ENCODE data around the gene SEMA5A.

The SEMA5A gene

DNA sequence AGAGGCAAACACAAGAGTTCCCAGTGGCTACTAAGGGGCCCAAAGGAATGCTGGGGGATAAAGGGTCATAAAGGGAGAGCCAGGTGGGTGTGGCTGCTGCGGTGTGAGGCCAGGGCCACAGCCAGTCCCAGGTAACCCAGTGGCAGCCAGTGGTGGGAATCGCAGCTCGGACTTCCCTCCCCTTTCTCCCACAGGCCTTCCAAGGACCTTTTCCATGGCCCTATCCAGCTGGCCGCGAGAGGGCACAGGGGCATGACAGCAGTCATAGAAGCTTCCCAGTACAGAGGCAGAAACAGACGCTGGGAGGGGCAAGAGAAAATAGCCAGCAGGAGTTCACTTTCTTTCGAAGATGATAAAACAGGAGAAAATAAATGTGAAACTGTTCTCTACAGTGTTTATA, 257.6 kb downstream of the SEMA5A start:
- TF ChIP-seq, protein P1, sequence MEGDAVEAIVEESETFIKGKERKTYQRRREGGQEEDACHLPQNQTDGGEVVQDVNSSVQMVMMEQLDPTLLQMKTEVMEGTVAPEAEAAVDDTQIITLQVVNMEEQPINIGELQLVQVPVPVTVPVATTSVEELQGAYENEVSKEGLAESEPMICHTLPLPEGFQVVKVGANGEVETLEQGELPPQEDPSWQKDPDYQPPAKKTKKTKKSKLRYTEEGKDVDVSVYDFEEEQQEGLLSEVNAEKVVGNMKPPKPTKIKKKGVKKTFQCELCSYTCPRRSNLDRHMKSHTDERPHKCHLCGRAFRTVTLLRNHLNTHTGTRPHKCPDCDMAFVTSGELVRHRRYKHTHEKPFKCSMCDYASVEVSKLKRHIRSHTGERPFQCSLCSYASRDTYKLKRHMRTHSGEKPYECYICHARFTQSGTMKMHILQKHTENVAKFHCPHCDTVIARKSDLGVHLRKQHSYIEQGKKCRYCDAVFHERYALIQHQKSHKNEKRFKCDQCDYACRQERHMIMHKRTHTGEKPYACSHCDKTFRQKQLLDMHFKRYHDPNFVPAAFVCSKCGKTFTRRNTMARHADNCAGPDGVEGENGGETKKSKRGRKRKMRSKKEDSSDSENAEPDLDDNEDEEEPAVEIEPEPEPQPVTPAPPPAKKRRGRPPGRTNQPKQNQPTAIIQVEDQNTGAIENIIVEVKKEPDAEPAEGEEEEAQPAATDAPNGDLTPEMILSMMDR (IDR thresholded peaks at IDR 0.05; ENCODE audit: low read length): no peak
- TF ChIP-seq EZH2 (optimal IDR thresholded peaks at IDR 0.05; ENCODE audit: low read depth, low read length) (no peak), EZH2phosphoT487 (IDR thresholded peaks at IDR 0.05; ENCODE audit: low read length) (no peak)
- H3K79me2 ChIP-seq (ENCODE audit: low read length): no peaks in the 10 kb centered on the region
- no peaks in the 10 kb centered on the region for H3F3A ChIP-seq (ENCODE audit: insufficient read depth, low read length)
- no peak overlapping the region for H2AFZ ChIP-seq (ENCODE audit: low read length)
- no peak overlapping the region for H3K27ac ChIP-seq (ENCODE audit: low read length)
- no peaks in the 10 kb centered on the region for H3K36me3 ChIP-seq (replicated peaks; ENCODE audit: insufficient read depth, low read length)
- H3K9me3 ChIP-seq (replicated peaks; ENCODE audit: insufficient read depth, low read length): no peaks in the 10 kb centered on the region
- no peaks in the 10 kb centered on the region for H4K20me1 ChIP-seq (ENCODE audit: insufficient read depth, low read length)
- no peak overlapping the region for H3K4me3 ChIP-seq (ENCODE audit: low read length)
- H3K4me2 ChIP-seq (ENCODE audit: low read depth, low read length): no peak overlapping the region
- H3K9ac ChIP-seq (ENCODE audit: low read length): no peak overlapping the region
- no peaks in the 10 kb centered on the region for H3K27me3 ChIP-seq (replicated peaks; ENCODE audit: insufficient read depth, low read length)
- no peak for DNase-seq
- no peaks in the 10 kb centered on the region for H3K9me2 ChIP-seq (replicated peaks; ENCODE audit: insufficient read depth, low read length)
- H3K4me1 ChIP-seq (ENCODE audit: low read length): no peaks in the 10 kb centered on the region

GRCh38 chr5:9284781-9285307, 261.0 kb downstream of the SEMA5A start:
- no peaks in the 10 kb centered on the region for H3F3A ChIP-seq (ENCODE audit: insufficient read depth, low read length)
- H3K9me2 ChIP-seq (replicated peaks; ENCODE audit: insufficient read depth, low read length): no peaks in the 10 kb centered on the region
- H3K4me2 ChIP-seq (ENCODE audit: low read depth, low read length): no peak overlapping the region
- no peak overlapping the region for H3K27ac ChIP-seq (ENCODE audit: low read length)
- H3K9me3 ChIP-seq (replicated peaks; ENCODE audit: insufficient read depth, low read length): no peaks in the 10 kb centered on the region
- H3K36me3 ChIP-seq (replicated peaks; ENCODE audit: insufficient read depth, low read length): no peaks in the 10 kb centered on the region
- H2AFZ ChIP-seq (ENCODE audit: low read length): no peak overlapping the region
- H3K9ac ChIP-seq (ENCODE audit: low read length): no peak overlapping the region
- no peak for DNase-seq
- H3K4me1 ChIP-seq (ENCODE audit: low read length): no peaks in the 10 kb centered on the region
- no peak overlapping the region for H3K4me3 ChIP-seq (ENCODE audit: low read length)
- no peaks in the 10 kb centered on the region for H4K20me1 ChIP-seq (ENCODE audit: insufficient read depth, low read length)
- H3K27me3 ChIP-seq (replicated peaks; ENCODE audit: insufficient read depth, low read length): no peaks in the 10 kb centered on the region
- TF ChIP-seq, protein P1 (IDR thresholded peaks at IDR 0.05; ENCODE audit: low read length): no peak
- TF ChIP-seq EZH2phosphoT487 (IDR thresholded peaks at IDR 0.05; ENCODE audit: low read length): no peak
- no peaks in the 10 kb centered on the region for H3K79me2 ChIP-seq (ENCODE audit: low read length)

GRCh38 chr5:9284272-9284671, 261.6 kb downstream of the SEMA5A start:
- H3K4me1 ChIP-seq (ENCODE audit: low read length): no peaks in the 10 kb centered on the region
- no peak overlapping the region for H2AFZ ChIP-seq (ENCODE audit: low read length)
- no peak overlapping the region for H3K4me3 ChIP-seq (ENCODE audit: low read length)
- H3F3A ChIP-seq (ENCODE audit: insufficient read depth, low read length): no peaks in the 10 kb centered on the region
- H3K9me3 ChIP-seq (replicated peaks; ENCODE audit: insufficient read depth, low read length): no peaks in the 10 kb centered on the region
- no peaks in the 10 kb centered on the region for H3K36me3 ChIP-seq (replicated peaks; ENCODE audit: insufficient read depth, low read length)
- no peaks in the 10 kb centered on the region for H3K27me3 ChIP-seq (replicated peaks; ENCODE audit: insufficient read depth, low read length)
- no peaks in the 10 kb centered on the region for H4K20me1 ChIP-seq (ENCODE audit: insufficient read depth, low read length)
- TF ChIP-seq, protein P1 (IDR thresholded peaks at IDR 0.05; ENCODE audit: low read length): no peak
- TF ChIP-seq EZH2phosphoT487 (IDR thresholded peaks at IDR 0.05; ENCODE audit: low read length): no peak
- no peak for TF ChIP-seq EZH2 (optimal IDR thresholded peaks at IDR 0.05; ENCODE audit: low read depth, low read length)
- H3K27ac ChIP-seq (ENCODE audit: low read length): no peak overlapping the region
- H3K9me2 ChIP-seq (replicated peaks; ENCODE audit: insufficient read depth, low read length): no peaks in the 10 kb centered on the region
- no peak overlapping the region for H3K9ac ChIP-seq (ENCODE audit: low read length)
- no peak for DNase-seq
- no peak overlapping the region for H3K4me2 ChIP-seq (ENCODE audit: low read depth, low read length)
- H3K79me2 ChIP-seq (ENCODE audit: low read length): no peaks in the 10 kb centered on the region

All from MM.1S (cell line).